ENCODE results near the gene UBLCP1. TPM values are rescaled to one million over a fixed set of nuclear protein-coding genes. Genes with fewer than 3 reads are reported as not detected.
"Not testable (repeated sequence)": the region's sequence is repeated elsewhere in the genome, so short reads cannot be mapped to it uniquely, and the experiment has no call there.

Gene UBLCP1
- total RNA-seq, 1 donor: 36.9 TPM

DNA sequence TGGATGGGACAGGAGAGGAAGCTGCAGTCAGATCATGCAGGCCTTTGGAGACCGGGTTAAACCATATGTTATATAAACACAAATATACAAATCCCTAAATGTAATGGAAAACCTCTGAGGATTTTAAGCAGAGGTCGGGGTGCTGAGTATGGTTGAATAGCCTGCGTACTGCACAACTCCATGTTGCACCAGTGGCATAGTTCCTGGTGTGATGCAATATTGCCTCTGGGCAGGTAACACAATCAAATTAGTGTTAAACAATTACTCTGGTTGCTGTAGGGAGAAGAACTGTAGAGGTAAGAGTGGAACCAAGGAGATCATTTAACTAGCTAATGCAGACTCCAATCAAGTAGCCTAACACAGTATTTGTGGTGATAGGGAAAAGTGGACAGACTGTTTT, 32.4 kb upstream of the UBLCP1 start:
- no peak overlapping the region for H2AFZ ChIP-seq (ENCODE audit: low read length)
- no peak for DNase-seq (ENCODE audit: insufficient read length, low spot score, missing footprints)
- no peaks in the 10 kb centered on the region for H3K79me2 ChIP-seq (ENCODE audit: insufficient read depth, low read length)

DNA sequence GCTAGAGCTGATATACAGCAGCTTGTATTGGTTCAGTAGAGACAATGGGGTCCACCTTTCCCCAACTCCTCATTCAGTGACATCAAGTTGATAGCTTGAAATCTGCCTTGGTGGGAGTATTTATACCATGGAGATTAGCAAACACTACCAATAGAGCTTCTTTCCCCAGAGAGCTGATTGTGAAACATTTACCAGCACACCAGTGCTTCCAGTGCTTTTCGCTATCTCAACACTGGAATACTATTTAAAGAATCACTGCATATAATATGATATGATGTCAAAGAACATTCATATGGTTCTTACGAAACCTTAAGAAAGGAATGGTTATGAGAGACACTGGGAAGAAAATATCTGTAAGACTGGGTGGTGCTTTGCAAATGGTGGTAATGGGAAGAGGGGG, 31.9 kb upstream of the UBLCP1 start:
- Histone ChIP-seq H3K79me2 (ENCODE audit: insufficient read depth, low read length) (no peaks in the 10 kb centered on the region), H3K4me1 (ENCODE audit: insufficient read depth, low read length) (no peaks in the 10 kb centered on the region), H3K27ac (ENCODE audit: low read depth, low read length) (no peak overlapping the region), H3K27me3 (ENCODE audit: insufficient read depth, low read length) (no peaks in the 10 kb centered on the region), H3K4me2 (ENCODE audit: insufficient read depth, low read length) (no peak overlapping the region), H3K36me3 (ENCODE audit: insufficient read depth, low read length) (no peaks in the 10 kb centered on the region), H4K20me1 (ENCODE audit: insufficient read depth, low read length) (no peaks in the 10 kb centered on the region), H3K4me3 (ENCODE audit: insufficient read depth, low read length) (no peak overlapping the region), H3K9me3 (ENCODE audit: low read depth, low read length) (no peaks in the 10 kb centered on the region), H2AFZ (ENCODE audit: low read length) (no peak overlapping the region)
- TF ChIP-seq, protein P1, sequence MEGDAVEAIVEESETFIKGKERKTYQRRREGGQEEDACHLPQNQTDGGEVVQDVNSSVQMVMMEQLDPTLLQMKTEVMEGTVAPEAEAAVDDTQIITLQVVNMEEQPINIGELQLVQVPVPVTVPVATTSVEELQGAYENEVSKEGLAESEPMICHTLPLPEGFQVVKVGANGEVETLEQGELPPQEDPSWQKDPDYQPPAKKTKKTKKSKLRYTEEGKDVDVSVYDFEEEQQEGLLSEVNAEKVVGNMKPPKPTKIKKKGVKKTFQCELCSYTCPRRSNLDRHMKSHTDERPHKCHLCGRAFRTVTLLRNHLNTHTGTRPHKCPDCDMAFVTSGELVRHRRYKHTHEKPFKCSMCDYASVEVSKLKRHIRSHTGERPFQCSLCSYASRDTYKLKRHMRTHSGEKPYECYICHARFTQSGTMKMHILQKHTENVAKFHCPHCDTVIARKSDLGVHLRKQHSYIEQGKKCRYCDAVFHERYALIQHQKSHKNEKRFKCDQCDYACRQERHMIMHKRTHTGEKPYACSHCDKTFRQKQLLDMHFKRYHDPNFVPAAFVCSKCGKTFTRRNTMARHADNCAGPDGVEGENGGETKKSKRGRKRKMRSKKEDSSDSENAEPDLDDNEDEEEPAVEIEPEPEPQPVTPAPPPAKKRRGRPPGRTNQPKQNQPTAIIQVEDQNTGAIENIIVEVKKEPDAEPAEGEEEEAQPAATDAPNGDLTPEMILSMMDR (IDR thresholded peaks at IDR 0.05; ENCODE audit: extremely low read depth, low read depth, low read length): no peak
- no peak for DNase-seq (ENCODE audit: insufficient read length, low spot score, missing footprints)

More for the DNA sequence above, 32.4 kb upstream of the UBLCP1 start:
- Histone ChIP-seq H3K4me1 (ENCODE audit: insufficient read depth, low read length) (no peaks in the 10 kb centered on the region), H3K4me3 (ENCODE audit: insufficient read depth, low read length) (no peak overlapping the region), H4K20me1 (ENCODE audit: insufficient read depth, low read length) (no peaks in the 10 kb centered on the region), H3K4me2 (ENCODE audit: insufficient read depth, low read length) (no peak overlapping the region), H3K27ac (ENCODE audit: low read depth, low read length) (no peak overlapping the region), H3K36me3 (ENCODE audit: insufficient read depth, low read length) (no peaks in the 10 kb centered on the region), H3K27me3 (ENCODE audit: insufficient read depth, low read length) (no peaks in the 10 kb centered on the region), H3K9me3 (ENCODE audit: low read depth, low read length) (no peaks in the 10 kb centered on the region)
- TF ChIP-seq, protein P1 (IDR thresholded peaks at IDR 0.05; ENCODE audit: extremely low read depth, low read depth, low read length): no peak

DNA sequence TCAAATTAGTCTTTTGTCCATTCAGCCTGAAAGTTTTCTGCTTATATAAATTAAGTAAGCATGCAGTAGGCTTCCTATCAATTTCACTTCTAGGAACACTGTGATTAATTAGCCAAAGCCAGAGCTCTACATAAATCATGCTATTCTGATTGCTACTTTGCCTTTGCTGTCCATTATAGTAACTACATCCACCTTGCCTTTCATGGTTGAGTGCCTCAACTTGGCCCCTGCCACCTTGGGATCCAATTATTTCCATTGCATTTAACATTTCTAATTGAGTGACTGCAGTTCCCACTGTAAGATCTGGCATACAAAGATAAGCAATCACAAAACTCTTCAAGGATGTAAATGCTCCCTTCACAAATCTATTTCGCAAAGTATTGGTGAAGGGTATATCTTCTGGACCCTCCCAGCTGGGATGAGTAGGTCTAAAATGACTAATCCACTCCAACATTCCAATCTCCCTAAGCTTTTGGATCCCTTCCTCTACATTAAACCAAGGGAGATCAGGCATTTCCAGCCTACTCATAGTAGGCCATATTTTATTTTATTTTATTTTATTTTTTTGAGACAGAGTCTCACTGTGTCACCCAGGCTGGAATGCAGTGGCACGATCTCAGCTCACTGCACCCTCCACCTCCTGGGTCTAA, 27.1 kb upstream of the UBLCP1 start:
- not testable (repeated sequence) for H4K20me1 ChIP-seq (ENCODE audit: insufficient read depth, low read length); H2AFZ ChIP-seq (ENCODE audit: low read length); H3K36me3 ChIP-seq (ENCODE audit: insufficient read depth, low read length); DNase-seq (ENCODE audit: insufficient read length, low spot score, missing footprints); H3K4me2 ChIP-seq (ENCODE audit: insufficient read depth, low read length); H3K79me2 ChIP-seq (ENCODE audit: insufficient read depth, low read length); H3K9me3 ChIP-seq (ENCODE audit: low read depth, low read length); H3K4me3 ChIP-seq (ENCODE audit: insufficient read depth, low read length); H3K27ac ChIP-seq (ENCODE audit: low read depth, low read length); H3K27me3 ChIP-seq (ENCODE audit: insufficient read depth, low read length)
- H3K4me1 ChIP-seq (ENCODE audit: insufficient read depth, low read length): peaks cover 10% of the 10 kb centered on the region

DNA sequence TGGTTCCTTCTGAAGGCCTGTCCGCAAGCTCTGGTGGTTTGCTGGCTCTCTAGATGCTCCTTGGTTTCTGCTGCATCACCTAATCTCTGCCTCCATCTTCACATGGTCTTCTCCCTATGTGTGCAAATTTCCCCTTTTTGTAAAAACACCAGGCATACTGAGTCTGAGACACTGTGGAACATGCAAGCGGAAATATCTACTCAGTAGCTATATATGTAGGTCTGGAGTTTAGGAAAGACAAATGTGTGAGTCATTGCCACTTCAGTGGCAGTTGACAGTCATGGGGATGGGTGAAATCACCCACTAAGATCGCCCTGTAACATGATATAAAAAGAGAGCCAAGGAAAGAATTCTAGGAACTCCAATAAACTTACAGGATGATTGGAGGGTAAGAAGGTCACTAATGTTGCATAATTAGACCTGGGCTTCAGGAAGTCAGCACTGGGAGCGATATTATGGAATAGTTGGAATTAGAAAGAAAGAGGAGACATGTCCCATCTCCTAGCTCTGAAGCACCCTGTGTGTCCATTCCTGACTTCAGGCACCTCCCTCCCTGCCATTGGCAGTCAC, 22.7 kb upstream of the UBLCP1 start:
- H3K9me3 ChIP-seq (ENCODE audit: low read depth, low read length): no peaks in the 10 kb centered on the region
- H3K27ac ChIP-seq (ENCODE audit: low read depth, low read length): peak overlapping the region; percentile 28
- H4K20me1 ChIP-seq (ENCODE audit: insufficient read depth, low read length): no peaks in the 10 kb centered on the region
- TF ChIP-seq, protein P1 (IDR thresholded peaks at IDR 0.05; ENCODE audit: extremely low read depth, low read depth, low read length): no peak
- no peaks in the 10 kb centered on the region for H3K36me3 ChIP-seq (ENCODE audit: insufficient read depth, low read length)
- H3K27me3 ChIP-seq (ENCODE audit: insufficient read depth, low read length): no peaks in the 10 kb centered on the region
- H3K4me2 ChIP-seq (ENCODE audit: insufficient read depth, low read length): peak overlapping the region; percentile 56
- H2AFZ ChIP-seq (ENCODE audit: low read length): peak overlapping the region; percentile 60
- peaks cover 10% of the 10 kb centered on the region for H3K4me1 ChIP-seq (ENCODE audit: insufficient read depth, low read length)
- no peak overlapping the region for H3K4me3 ChIP-seq (ENCODE audit: insufficient read depth, low read length)
- DNase-seq (ENCODE audit: insufficient read length, low spot score, missing footprints): peak; percentile 54
- H3K79me2 ChIP-seq (ENCODE audit: insufficient read depth, low read length): no peaks in the 10 kb centered on the region
